Heart left ventricle (tissue), 13 donors: ENCODE results near the gene ARHGAP20.

Source experiments
- CTCF ChIP-seq, 12 donors: fragments of 200-600 bp; sonication (generic) in 4 of 12; IDR thresholded peaks; one replicate each; pipeline versions ENCODE4 v1.5.0 to v1.8.0; 2018 to 2022; ENCODE audit warnings: antibody characterized with exemption in 12 of 12, mild to moderate bottlenecking in 5 of 12
- POLR2A ChIP-seq, 2 donors: fragments of 450-650 bp; IDR thresholded peaks; one replicate each; pipeline ENCODE4 v1.6.1; 2017; ENCODE audit warnings: antibody characterized with exemption in 2 of 2, mild to moderate bottlenecking in 2 of 2, moderate library complexity in 2 of 2
- donor health status: ischemic (EF 13 %, LVEDD 7.1; RV severe dilation, severe dysfunction).
- donor health status: DM: no; HTN: yes; CAD: no.
- donor health status: DM: no; HTN: no; CAD: no.
- donor health status: ischemic (EF 25% LVEDD 6.9; RV normal size, moderate dysfunction).
- donor health status: ischemic (EF 25% LVEDD 5.7; RV mildly dilated, moderate dysfunction).
- donor health status: ischemic (EF 35%, LVEDD 5.7; RV mildly dilated, moderate dysfunction).
- donor health status: nonischemic (EF 11% LVEDD 7.7; RV severe dilation, severe dysfunction).
- donor health status: DM: yes; HTN: yes; CAD: no.
- donor health status: PGD.
- donor health status: ischemic (EF 29% LVEDD 5.4; RV normal size, mild dysfunction).
- donor health status: nonischemic (EF 23%, LVEDD 6.1; RV moderate dilation, normal function).

- TF ChIP-seq CTCF (IDR thresholded peaks at IDR 0.05) (no peak), POLR2A (IDR thresholded peaks at IDR 0.05) (no peak)
These were observed 47.7 kb upstream of the ARHGAP20 start for GRCh38 chr11:110759972-110760381.
